Gastrocnemius medialis (tissue), 4 donors: ENCODE data around the gene ENOX2. TPM values are rescaled to one million over a fixed set of nuclear protein-coding genes. Genes with fewer than 3 reads are reported as not detected.
A peak's percentile ranks its signal among the peaks of the same experiment; 100 is the strongest.

ENCODE experiments used
- ATAC-seq, 2 donors: fragments of 150-250 bp; one replicate each; pipeline ENCODE4 v1.9.1; 2016
- DNase-seq, 2 donors: peaks; one replicate each; pipeline ENCODE4 v3.0.0-alpha.2; 2019
- H3K27ac ChIP-seq, 4 donors: fragments of 200-600 bp; sonication (generic); 1 replicate in 1 of 4; 2 replicates in 3 of 4; pipeline ENCODE4 v1.5.1; 2016 to 2018; ENCODE audit warnings: mild to moderate bottlenecking in 2 of 4, moderate library complexity in 1 of 4
- H3K27me3 ChIP-seq, 3 donors: fragments of 200-600 bp; sonication (generic) in 2 of 3; 1 replicate in 1 of 3; 2 replicates in 2 of 3; pipeline versions ENCODE4 v1.5.1 to v1.6.0; 2016 to 2019; ENCODE audit warnings: mild to moderate bottlenecking in 1 of 3, moderate library complexity in 1 of 3
- H3K36me3 ChIP-seq, 2 donors: fragments of 200-600 bp; sonication (generic) in 1 of 2; one replicate each; pipeline ENCODE4 v1.5.1; 2017 to 2018
- H3K4me1 ChIP-seq, 2 donors: fragments of 200-600 bp; sonication (generic) in 1 of 2; one replicate each; pipeline ENCODE4 v1.5.1; 2016 to 2017; ENCODE audit warnings: mild to moderate bottlenecking in 2 of 2
- H3K4me3 ChIP-seq, 4 donors: fragments of 200-600 bp; sonication (generic) in 3 of 4; 1 replicate in 1 of 4; 2 replicates in 3 of 4; pipeline ENCODE4 v1.5.1; 2016 to 2019; ENCODE audit warnings: mild to moderate bottlenecking in 2 of 4
- H3K9me3 ChIP-seq, 3 donors: fragments of 200-600 bp; sonication (generic) in 2 of 3; 1 replicate in 1 of 3; 2 replicates in 2 of 3; pipeline ENCODE4 v1.5.1; 2016 to 2019
- POLR2A ChIP-seq, 2 donors: fragments of 450-650 bp; IDR thresholded peaks; one replicate each; pipeline ENCODE4 v1.6.1; 2017; ENCODE audit warnings: antibody characterized with exemption in 2 of 2, mild to moderate bottlenecking in 2 of 2, moderate library complexity in 2 of 2
- in situ Hi-C, 4 donors: fragments of 200-750 bp; cut with MboI; loops; one replicate each; pipeline versions ENCODE4 v1.15.0 to v1.8.0; 2017; ENCODE audit warnings: low sequenced_read_pairs in 4 of 4
- intact Hi-C: fragments of 100-400 bp; cut with DNase I; formaldehyde crosslinking; loops from one replicate; pipeline ENCODE4 v1.15.1; 2023; ENCODE audit warnings: low total_unique reads
- total RNA-seq, 4 donors: library from RNA; depleted of rRNA; stranded (reverse); fragments of >200 nt; gene quantifications; one replicate each; pipeline versions ENCODE4 v1.1.0 to v1.2.3, GENCODE V29; 2016
- TF ChIP-seq, protein P1 (sequence below), 5 experiments: fragments of 450-650 bp in 3 of 5; fragments of 200-600 bp in 2 of 5; sonication (generic) in 2 of 5; IDR thresholded peaks in 4 of 5; conservative IDR thresholded peaks in 1 of 5; 1 replicate in 4 of 5; 2 replicates in 1 of 5; pipeline ENCODE4 v1.5.1; 2016 to 2019; ENCODE audit warnings: antibody characterized with exemption in 5 of 5, mild to moderate bottlenecking in 3 of 5, moderate library complexity in 3 of 5

The ENOX2 gene, protein sequence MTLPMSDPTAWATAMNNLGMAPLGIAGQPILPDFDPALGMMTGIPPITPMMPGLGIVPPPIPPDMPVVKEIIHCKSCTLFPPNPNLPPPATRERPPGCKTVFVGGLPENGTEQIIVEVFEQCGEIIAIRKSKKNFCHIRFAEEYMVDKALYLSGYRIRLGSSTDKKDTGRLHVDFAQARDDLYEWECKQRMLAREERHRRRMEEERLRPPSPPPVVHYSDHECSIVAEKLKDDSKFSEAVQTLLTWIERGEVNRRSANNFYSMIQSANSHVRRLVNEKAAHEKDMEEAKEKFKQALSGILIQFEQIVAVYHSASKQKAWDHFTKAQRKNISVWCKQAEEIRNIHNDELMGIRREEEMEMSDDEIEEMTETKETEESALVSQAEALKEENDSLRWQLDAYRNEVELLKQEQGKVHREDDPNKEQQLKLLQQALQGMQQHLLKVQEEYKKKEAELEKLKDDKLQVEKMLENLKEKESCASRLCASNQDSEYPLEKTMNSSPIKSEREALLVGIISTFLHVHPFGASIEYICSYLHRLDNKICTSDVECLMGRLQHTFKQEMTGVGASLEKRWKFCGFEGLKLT
- total RNA-seq = 10 to 100 TPM in 1 of 4 donors, 1 to 10 TPM in 3; 7.2 to 10.9 (median 7.9) TPM

DNA sequence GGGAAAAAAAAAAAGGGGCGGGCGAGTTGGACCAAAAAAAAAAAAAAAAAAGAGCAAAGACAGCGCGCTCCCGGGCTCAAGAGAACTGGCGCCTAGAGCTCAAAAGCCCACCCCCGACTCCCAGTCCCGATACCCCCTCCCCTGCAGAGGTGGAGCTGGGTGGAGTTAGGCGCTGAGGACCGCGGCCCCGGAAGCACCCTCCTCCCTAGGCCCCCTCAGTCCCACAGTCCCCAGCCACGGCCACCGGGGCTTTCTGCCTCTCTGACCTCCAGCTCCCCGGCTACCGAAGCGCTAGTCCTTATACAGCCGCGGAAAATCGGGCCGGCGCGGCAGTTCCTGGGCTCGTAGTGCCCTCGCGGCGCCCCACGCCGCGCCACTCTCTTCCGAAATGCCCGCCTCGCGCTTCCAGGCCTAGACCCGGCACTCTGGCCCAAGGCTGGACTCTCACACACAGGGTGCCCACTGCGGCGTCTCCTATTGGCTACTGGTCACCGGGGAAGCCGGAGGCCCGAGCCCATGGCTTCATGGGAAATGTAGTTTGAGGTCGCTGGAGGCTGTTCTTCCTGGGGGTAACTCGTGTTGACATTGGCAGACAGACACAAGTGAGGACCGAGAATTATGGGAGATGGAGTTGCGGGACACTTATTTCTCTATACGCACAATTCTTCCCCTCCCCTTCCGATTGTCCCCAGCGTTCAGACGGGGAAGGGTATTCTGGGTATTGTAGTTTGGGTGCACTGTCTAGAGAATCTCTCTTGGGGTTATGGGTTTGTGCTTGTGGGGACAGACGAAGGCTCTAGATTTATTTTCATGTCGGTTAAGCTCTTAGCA is at the start of gene ENOX2:
Gene ENOX2, minus strand, starts transcription at position 427 of the 831 bp plus-strand sequence. CDS start 199,993 bp downstream, outside the sequence.
- Histone ChIP-seq H3K27me3 (no peaks in the 10 kb centered on the region), H3K27ac (peak within 1 kb of the TSS; percentile 73 to 89 (median 84)), H3K36me3 (peaks cover 0 to 7% of the 10 kb centered on the region in 2 donors), H3K4me1 (no peaks in the 10 kb centered on the region), H3K9me3 (no peaks in the 10 kb centered on the region), H3K4me3 (peak within 1 kb of the TSS; percentile 52 to 76 (median 68))
- DNase-seq (peak; percentile 91 to 93), ATAC-seq (peak; percentile 100)
- in situ Hi-C loops (loop anchor here in 2 of 4 donors (25.0 kb wide), 2 partner anchors 316 to 516 kb away; partner anchors contain the start of gene GPR119 (in 1 of the 2)), intact Hi-C loops (loop anchor here (2.0 to 10.0 kb wide), 4 partner anchors 128 to 638 kb away; partner anchors contain the start of genes RBMX2 and ZNF280C)
- peak; percentile 82 to 86 for TF ChIP-seq POLR2A (IDR thresholded peaks at IDR 0.05)
- TF ChIP-seq, protein P1, sequence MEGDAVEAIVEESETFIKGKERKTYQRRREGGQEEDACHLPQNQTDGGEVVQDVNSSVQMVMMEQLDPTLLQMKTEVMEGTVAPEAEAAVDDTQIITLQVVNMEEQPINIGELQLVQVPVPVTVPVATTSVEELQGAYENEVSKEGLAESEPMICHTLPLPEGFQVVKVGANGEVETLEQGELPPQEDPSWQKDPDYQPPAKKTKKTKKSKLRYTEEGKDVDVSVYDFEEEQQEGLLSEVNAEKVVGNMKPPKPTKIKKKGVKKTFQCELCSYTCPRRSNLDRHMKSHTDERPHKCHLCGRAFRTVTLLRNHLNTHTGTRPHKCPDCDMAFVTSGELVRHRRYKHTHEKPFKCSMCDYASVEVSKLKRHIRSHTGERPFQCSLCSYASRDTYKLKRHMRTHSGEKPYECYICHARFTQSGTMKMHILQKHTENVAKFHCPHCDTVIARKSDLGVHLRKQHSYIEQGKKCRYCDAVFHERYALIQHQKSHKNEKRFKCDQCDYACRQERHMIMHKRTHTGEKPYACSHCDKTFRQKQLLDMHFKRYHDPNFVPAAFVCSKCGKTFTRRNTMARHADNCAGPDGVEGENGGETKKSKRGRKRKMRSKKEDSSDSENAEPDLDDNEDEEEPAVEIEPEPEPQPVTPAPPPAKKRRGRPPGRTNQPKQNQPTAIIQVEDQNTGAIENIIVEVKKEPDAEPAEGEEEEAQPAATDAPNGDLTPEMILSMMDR (IDR thresholded peaks at IDR 0.05 in 4 of 5, conservative IDR thresholded peaks at IDR 0.05 in 1 of 5) = no peak

DNA sequence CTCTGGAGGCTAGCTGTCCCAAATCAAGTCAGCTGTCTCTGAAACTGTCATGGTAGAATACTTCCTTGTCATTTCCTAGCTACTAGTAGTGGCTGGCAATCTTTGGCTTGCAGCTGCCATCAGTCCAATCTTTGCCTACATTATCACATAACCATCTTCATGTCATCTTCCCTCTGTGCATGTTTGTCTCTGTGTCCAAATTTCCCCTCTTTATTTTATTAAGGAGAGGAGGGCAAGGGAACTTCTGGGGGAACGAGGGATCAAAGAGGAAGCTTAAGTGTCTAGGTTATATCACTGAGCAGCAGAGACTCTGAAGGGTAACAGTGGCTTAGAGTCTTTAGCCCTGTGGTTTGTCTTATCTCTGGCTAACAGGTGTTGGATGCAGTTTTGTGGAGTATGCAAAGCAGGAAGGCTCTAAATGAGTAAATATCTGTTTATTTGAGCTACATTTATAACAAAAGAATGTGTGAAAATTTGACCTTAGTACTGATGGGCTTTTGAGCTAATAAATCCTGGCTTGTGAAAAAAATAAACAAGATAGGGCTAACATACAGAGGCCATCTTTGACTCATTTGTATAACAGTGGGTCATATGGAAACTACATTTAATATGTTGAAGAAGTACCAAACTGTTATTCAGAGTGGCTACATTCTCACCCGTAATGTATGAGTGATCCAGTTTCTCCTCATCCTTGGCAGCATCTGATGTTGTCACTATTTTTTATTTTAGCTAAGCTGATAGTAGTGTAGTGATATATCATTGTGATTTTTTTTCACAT is 49.4 kb upstream of the ENOX2 start:
- intact Hi-C loops (no loop called here), in situ Hi-C loops (no loop called here)
- peaks cover 0 to 2% (median 0%) of the 10 kb centered on the region in 3 donors for H3K27me3 ChIP-seq
- H3K27ac ChIP-seq = no peak overlapping the region
- ATAC-seq (no peak), DNase-seq (no peak)
- no peaks in the 10 kb centered on the region for H3K4me1 ChIP-seq
- TF ChIP-seq, protein P1 (IDR thresholded peaks at IDR 0.05 in 4 of 5, conservative IDR thresholded peaks at IDR 0.05 in 1 of 5) = no peak
- TF ChIP-seq POLR2A (IDR thresholded peaks at IDR 0.05) = no peak
- H3K9me3 ChIP-seq = no peaks in the 10 kb centered on the region
- no peak overlapping the region for H3K4me3 ChIP-seq
- H3K36me3 ChIP-seq = no peaks in the 10 kb centered on the region

DNA sequence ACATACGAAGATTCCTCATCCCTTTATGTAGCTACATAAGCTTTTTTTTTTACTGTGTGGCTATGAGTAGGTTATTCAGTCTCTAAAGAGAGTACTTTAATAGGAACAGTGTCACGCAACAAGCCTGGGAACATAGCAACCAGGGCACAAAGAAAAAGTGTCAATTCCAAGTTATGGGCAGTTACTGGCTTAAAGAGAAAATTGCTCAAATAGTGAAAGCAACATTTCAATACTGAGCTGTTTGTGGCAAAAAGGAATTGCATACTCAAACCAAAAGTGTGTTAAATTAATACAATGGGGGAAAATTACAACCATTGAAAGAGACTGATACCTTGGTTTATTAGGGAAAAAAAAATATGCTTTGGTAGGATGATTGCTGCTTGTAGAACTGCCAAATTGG is 41.2 kb upstream of the ENOX2 start:
- intact Hi-C loops = no loop called here
- H3K9me3 ChIP-seq = no peaks in the 10 kb centered on the region
- no peak overlapping the region for H3K27ac ChIP-seq
- DNase-seq (no peak), ATAC-seq (no peak)
- in situ Hi-C loops = no loop called here
- H3K4me1 ChIP-seq = no peaks in the 10 kb centered on the region
- no peak overlapping the region for H3K4me3 ChIP-seq
- TF ChIP-seq POLR2A (IDR thresholded peaks at IDR 0.05) = no peak
- TF ChIP-seq, protein P1 (IDR thresholded peaks at IDR 0.05 in 4 of 5, conservative IDR thresholded peaks at IDR 0.05 in 1 of 5) = no peak
- no peaks in the 10 kb centered on the region for H3K27me3 ChIP-seq
- no peaks in the 10 kb centered on the region for H3K36me3 ChIP-seq

DNA sequence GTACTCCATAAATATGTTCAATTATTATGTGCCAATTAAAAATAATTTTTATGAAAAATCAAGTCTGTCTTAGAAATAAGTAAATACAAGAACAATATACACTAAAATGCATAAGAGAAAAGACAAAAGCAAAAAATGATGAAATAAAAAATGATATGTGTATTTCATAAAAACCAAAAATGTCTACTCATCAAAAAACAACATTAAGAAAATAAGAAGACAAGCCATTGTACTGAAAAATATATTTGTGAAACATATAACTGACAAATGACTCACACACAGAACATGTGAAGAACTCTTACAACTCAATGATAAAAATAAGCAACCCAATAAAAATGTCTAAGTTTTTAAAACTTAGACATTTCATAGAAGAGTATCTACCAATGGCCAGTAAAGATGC is 34.1 kb upstream of the ENOX2 start:
- H3K4me1 ChIP-seq = no peaks in the 10 kb centered on the region
- no peaks in the 10 kb centered on the region for H3K36me3 ChIP-seq
- no peak for TF ChIP-seq POLR2A (IDR thresholded peaks at IDR 0.05)
- TF ChIP-seq, protein P1 (IDR thresholded peaks at IDR 0.05 in 4 of 5, conservative IDR thresholded peaks at IDR 0.05 in 1 of 5) = no peak
- in situ Hi-C loops (no loop called here), intact Hi-C loops (no loop called here)
- H3K9me3 ChIP-seq = no peaks in the 10 kb centered on the region
- no peak for DNase-seq
- no peak for ATAC-seq
- H3K27me3 ChIP-seq = no peaks in the 10 kb centered on the region
- no peak overlapping the region for H3K27ac ChIP-seq
- no peak overlapping the region for H3K4me3 ChIP-seq
